ENCODE data around the gene KLF13. TPM values are rescaled to one million over a fixed set of nuclear protein-coding genes. Genes with fewer than 3 reads are reported as not detected.

KLF13 gene
- total RNA-seq, 1 donor from 2014 or later = 35.7 TPM

DNA sequence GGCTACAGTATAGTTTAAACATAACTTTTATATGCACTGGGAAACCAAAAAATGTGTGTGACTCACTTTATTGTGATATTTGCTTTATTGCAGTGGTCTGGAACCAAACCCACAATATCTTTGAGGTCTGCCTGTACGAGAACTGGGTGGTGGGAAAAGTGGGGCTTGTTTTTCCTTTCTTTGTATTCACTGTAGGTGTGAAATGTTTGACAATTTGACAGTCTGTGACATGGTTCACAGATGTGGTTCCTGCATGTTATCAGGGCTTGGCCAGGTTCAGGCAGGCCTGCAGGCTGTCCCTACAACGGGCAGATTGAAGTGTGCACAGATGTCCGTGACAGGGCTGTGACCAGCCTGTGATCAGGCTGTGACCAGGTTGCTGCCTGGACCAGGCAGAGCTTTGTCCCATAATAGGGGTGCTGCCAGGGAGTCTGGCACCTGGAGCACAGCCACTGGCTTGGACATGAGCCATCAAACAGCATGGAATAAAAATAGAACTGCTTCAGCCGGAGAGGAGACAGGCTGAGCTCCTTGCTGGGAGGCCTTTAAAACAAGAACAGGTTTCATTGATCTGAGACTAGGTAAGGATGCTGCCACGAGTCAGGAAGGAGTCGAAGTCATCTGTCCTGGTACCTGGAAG lies 61.0 kb downstream of the KLF13 start:
- intact Hi-C loops (cut with DNase I) = no loop called here

DNA sequence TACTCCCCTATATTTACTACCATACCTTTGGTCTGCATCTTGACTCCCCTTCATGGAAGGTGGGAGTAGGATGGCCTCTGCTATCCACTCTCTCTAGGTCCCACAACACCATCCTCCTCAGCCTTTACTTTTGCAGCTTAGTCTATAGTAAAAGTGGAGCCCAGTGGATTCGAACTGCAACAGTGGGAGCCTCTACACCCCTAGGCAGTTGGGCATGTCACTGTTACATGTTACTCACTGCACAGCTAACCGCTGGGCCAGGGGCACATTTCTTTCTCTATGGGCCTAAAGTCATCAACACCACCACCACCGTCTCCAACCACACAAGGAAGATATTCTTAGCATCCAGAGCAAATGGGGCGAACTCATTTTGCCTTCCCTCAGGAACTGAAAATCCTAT lies 62.9 kb downstream of the KLF13 start:
- intact Hi-C loops (cut with DNase I) = no loop called here

More for the DNA sequence above, 61.0 kb downstream of the KLF13 start:
- DNase-seq (ENCODE audit: low spot score) = peak; percentile 88

DNA sequence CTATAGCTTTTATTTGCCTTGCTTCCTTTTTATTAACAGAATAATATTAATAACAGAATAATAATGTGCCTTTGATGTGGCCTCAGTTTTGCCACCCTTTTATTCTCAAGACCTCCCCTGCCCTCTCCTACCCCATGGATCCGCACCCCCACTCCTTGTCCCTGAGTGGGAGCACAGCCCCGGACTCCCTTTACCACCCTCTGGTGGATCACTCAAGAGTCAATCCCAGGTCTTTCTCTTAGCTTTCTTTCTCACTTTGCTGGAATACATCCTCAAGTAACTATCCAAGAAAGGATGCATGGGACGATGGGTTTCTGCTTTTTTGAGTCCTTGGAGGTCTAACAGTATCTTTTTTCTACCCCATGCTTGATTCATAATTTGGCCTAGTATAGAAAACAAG lies 63.4 kb downstream of the KLF13 start:
- no peak for DNase-seq (ENCODE audit: low spot score)
- intact Hi-C loops (cut with DNase I) = loop anchor here (5.0 to 10.0 kb wide), 2 partner anchors 153 to 395 kb away; partner anchors contain the start of gene MTMR10

More for the DNA sequence above, 62.9 kb downstream of the KLF13 start:
- DNase-seq (ENCODE audit: low spot score) = no peak

DNA sequence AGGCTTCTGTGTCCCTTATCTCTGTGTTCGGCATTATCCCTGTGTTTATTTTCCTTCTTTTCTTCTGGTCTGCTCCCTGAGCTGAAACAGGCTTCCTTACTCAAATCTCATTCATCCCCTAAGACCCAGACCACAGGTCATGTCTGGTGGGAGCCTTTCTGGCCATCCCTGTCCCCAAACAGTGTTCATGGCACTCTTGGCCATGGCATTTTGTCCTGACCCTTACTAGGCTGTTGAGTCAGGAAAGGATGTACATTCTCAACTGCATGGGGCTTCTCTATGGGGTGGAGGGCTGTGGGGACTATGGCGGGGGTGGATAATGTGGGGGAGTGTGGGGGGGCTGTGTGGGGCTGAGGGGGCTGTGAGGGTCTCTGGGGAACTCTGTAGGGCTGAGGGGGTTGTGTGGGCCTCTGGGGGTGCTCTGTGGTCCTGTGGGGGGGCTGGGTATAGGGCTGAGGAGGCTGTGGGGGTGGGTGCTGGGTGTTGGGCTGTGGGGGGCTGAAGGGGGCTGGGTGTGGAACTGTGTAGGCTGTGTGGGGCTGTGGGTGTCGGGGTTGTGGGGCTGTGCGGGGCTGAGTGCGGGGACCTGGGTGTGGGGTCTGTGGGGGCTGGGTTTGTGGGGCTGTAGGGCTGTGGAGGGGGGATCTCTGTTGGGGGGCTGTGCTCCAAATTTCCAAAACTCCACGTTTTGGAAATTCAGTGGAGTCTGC lies 64.3 kb downstream of the KLF13 start:
- DNase-seq (ENCODE audit: low spot score) = no peak
- intact Hi-C loops (cut with DNase I) = loop anchor here (5.0 to 10.0 kb wide), 2 partner anchors 154 to 396 kb away; partner anchors contain the start of gene MTMR10

DNA sequence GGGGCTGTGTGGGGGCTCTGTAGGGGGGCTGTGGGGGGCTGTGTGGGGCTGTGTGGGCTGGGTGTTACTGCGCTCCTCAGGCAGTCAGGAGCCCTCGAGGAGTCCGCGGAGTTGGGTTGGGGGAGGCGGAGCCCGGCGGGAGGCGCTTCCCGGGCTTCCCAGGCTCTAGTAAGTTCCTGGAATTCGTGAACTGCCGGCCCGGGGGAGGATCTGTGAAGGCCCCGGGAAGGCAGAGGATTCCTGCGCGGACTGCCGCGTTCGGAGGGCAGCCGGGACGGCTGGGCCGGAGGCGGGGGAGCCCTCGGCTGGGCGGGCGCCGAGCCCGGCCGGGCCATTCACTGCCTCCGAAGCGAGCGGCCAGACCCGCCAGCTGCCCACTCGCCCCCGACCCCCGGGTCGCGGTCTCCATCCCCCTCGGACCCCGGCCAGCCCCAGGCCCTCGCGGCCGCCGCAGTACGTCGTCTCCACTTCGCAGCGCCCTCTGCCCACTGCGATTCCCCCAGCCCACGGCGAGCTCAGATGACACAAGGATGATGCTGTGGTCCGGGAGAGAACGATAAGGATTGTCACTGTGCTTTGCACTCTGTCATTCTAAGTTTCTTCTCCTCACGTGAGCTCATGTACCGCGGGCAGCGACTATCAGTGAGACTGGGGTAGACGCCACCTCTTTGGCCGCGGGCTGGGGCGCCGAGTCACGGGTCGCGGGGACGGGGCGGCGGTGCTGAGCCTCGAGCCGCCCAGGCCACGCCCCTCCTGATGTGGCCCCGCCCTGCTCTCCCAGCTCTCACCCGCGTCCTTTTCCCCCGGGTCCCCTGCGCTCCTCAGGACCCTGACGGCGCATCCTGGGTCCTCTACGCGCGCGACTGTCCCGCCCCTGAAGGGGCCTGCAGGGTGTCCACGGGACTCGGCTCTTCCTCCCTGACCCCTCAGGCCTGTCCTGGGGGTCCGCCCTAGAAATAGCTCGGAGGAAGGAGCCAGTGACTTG lies 65.3 kb downstream of the KLF13 start:
- peak; percentile 94 for DNase-seq (ENCODE audit: low spot score)
- intact Hi-C loops (cut with DNase I) = loop anchor here (5.0 to 10.0 kb wide), 2 partner anchors 155 to 397 kb away; partner anchors contain the start of gene MTMR10

DNA sequence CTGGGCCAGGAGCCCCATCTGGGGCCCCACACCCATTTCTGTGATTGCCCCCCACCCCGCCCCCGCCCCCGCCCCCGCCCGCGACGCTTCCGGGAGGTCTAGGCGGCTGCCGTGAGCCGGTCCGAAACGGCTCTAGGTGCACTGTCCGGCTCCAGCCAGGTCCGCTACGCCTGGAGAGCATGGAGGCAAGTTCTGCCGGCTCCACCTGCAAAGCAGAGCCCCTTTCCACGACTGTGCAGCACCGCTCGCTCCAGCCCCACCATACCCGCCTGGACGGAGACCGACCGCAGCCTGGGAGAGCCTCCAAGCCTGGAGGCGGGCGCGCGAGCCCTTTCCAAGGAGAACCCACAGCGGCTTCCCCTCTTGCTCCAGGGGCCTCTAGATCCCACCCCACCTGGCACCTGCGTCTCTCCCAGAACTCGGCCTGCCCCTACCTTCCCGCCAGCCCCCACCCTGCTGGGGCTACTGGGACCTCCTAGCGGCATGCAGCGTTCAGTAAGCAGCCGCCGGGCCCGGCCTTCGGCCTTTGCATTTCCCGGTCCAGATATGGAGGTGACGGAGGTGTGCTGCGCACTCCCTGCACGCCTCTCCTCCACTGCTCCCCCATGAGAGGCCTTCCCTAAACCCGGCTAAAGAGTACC lies 66.2 kb downstream of the KLF13 start:
- no peak for DNase-seq (ENCODE audit: low spot score)
- intact Hi-C loops (cut with DNase I) = loop anchor here (5.0 to 10.0 kb wide), 2 partner anchors 156 to 398 kb away; partner anchors contain the start of gene MTMR10

DNA sequence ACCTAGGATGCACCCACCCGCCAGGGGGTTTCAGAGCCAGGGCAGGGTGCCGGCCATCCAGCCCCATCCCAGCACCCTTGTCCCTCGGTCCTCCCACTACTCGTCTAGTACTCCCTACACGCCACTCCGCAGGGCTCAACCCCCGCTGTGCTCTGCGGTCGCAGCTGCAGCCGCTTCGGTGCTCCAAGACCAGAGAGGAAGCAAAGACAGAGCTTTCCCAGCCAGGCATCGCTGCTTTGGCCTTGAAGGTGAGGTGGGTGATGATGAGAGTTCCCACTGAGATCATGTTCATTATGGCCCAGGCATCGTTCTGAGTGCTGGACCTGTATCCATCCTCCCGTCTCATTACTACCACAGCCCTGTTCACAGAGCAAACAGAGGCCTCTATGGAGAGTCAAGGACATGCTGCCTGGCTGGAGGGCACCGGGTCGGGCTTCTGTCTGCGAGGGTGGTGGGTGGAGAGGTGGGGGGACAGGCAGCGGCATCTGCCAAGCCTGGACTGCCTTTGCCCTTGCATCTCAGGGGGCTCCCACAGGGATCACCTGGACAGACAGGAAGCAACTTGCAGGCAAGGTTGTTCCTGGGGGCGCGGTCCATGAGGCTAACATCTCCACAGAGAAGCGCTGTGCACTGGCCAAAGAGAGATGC lies 66.9 kb downstream of the KLF13 start:
- no peak for DNase-seq (ENCODE audit: low spot score)
- intact Hi-C loops (cut with DNase I) = loop anchor here (5.0 to 10.0 kb wide), 2 partner anchors 156 to 399 kb away; partner anchors contain the start of gene MTMR10

DNA sequence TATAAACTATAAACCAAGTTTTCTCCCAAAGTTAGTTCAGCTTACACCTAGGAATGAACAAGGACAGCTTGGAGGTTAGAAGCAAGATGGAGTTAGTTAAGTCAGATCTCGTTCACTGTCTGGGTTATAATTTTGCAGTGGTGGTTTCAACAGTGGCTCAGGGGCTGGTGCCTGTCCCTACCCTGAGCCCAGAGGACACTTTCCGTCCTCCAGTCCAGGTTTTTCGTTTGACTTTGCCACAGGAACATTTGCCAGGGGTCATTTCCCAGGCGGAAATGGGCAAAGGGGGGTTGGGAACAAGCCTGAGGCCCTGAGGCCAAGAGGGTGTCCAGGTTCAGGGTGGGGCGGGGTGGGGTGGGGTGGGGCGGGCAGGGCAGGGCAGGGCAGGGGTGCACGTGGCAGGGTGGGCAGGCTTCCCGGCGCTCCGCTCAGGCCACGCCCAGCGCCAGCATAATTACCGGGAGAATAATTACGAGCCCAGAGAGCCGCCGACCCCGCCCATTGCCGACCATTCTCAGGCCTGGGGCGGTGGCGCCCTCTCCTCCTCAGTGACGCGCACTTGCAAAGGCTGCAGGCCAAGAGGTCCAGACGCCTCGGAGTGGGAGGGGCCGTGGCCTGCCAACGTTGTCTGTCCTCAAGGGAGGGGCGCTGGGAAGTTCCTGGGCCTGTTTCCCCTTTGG lies 70.4 kb downstream of the KLF13 start:
- peak; percentile 94 for DNase-seq (ENCODE audit: low spot score)
- intact Hi-C loops (cut with DNase I) = loop anchor here (1.0 to 10.0 kb wide), 4 partner anchors 31 to 402 kb away; partner anchors contain the start of gene MTMR10

DNA sequence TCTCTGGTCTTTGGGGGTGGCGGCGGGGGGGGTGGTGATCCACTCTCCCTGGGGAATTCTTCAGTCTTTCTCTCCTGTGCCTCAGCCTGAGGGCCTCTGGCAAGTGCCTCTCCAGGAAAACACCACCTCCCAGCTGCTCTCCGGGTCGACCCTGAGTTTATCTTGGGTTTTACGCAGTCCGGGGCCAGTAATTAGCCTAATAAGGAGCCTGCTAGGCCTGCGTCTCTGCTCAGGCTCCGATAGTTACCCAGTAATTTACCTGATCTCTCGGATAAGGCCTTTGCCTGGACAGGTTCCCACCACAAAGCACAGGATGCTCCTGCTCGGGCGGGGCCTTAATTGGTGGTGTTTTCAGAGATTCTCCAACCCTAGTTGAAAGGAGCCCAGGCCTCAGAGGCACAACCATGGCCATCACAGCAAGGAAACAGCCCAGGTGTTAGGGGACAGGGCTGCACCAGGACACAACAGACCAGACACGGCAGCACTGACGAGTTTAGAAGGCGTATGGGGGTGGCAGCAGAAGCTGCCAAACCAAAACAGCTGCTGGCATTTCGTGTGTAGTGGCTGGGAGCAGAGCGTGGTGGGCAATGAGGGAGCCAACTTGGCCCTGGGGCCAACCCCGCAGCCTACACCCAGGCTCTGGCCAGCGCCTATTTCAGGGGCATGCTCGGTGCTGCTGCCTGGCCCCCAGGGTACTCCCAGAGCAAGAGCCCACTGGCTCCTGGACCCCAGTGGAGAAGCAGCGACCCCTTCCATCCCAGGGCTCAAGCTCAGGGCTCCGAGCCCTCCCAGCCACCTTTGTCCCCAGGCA lies 71.4 kb downstream of the KLF13 start:
- intact Hi-C loops (cut with DNase I) = loop anchor here (1.0 to 10.0 kb wide), 4 partner anchors 32 to 403 kb away; partner anchors contain the start of gene MTMR10

DNA sequence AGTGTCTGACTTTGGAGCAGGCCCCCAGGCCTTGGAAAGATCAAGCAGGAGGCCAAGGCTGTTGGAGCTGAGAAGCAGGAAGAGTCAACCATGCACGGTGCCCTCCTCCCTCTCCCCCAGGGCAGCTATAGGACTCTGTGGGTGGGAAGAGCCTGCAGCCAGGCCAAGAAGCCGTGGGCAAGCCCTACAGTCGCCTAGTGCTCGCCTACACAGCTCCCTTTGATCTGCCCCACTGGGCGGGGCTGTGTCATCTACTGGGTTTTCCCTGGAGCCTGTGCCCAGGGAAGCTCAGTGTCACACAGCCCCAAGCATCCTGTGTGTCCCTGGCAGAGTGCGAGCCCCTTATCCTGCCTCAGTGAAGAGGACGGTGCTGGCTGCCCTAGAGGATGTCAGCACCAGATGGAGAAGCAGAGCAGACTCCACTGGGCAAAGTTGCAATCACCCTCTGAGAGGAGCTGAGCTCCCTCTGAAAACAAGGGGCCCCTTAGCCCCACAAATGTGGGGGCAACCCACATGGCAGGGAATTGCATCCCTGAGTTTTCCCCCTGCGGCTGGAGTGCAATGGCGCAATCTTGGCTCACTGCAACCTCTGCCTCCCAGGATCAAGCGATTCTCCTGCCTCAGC lies 72.2 kb downstream of the KLF13 start:
- intact Hi-C loops (cut with DNase I) = loop anchor here (10.0 kb wide), 1 partner anchor 404 kb away; the partner anchor contains the start of gene MTMR10

More for the DNA sequence above, 71.4 kb downstream of the KLF13 start:
- DNase-seq (ENCODE audit: low spot score) = no peak

DNA sequence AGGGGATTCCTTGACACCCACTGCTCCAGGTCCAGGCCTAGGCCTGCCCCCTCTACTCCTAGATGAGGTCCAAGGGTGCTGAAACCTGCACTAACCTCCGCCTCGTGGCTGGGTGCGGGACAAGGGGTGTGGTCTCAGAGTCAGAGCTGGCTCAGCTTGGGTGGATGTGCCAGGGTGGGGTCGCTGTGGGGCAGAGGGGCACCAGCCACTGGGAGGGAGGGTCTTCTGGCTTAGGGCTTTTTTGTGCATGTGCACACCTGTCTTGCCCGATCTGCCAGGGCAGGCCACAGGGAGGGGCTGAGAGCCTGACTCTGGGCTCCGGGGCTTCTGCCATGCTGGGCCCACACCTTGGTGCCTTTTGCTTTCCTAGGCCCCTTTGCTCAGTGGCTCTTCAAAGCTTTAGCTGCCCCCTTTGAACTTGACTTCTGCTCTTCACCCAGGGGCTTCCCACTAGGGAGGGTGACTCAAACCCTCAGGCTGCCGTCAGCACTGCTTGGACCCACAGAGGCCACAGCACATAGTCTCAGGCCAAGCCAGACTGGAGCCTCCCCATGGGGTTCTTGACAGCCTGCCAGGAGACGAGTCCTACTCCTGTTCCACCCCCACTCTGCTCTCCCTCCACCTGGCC lies 73.0 kb downstream of the KLF13 start:
- intact Hi-C loops (cut with DNase I) = loop anchor here (5.0 to 10.0 kb wide), 2 partner anchors 83 to 405 kb away; partner anchors contain the start of gene MTMR10
- no peak for DNase-seq (ENCODE audit: low spot score)

More for the DNA sequence above, 72.2 kb downstream of the KLF13 start:
- DNase-seq (ENCODE audit: low spot score) = no peak

DNA sequence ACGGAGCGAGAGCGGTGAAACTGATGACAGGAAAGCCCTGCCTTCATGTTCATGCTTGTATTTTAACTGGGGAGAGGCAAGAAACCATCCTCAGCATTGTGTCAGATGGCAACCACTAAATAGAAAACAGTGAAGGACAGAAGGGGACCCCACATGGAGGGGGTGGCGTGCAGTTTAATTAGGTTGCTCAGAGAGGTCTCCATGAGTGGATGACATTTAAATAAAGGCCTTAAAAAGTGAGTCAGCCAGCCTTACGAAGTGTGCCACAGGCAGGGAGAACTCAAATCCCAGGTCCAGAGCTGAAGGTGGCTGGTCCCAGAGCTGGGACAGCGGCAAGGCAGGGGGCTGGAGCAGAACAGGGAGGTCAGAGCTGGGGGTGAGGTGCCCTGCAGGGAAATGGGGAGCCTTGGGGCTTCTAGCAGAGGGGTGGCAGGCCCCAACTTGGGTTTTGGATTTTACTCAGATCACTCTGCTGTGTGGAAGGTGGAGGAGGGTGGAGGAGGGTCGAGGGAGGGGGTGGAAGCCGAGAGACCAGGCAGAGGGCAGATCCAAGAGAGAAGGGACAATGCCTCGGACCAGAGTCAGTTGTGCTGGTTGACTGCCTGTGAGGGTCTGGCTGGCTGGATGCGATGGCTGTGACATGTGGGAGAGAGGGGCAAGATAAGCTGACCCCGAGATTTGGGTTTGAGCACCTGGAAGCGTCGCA lies 73.7 kb downstream of the KLF13 start:
- intact Hi-C loops (cut with DNase I) = loop anchor here (5.0 kb wide), 1 partner anchor 82 kb away; no protein-coding TSS in a partner anchor
- no peak for DNase-seq (ENCODE audit: low spot score)

DNA sequence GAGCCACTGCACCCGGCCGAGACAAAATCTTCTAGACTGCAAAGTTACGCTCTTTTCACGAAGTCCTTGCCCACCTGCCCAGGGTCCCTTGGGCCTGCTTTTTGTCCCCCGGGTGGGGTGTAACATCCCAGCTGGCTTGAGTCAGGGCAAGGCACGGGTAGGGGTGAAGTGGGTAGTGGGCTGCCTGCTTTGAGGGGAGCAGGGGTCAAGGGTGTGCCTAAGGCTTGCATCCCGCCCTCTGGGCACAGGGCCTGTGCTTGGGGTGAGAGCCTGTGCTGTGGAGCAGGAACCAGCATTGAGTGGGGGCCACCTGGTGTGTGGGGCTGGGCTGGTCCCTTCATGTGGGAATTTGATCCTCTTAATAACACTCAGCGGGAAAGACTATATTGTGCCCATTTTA lies 74.6 kb downstream of the KLF13 start:
- intact Hi-C loops (cut with DNase I) = loop anchor here (5.0 kb wide), 1 partner anchor 81 kb away; no protein-coding TSS in a partner anchor
- no peak for DNase-seq (ENCODE audit: low spot score)

DNA sequence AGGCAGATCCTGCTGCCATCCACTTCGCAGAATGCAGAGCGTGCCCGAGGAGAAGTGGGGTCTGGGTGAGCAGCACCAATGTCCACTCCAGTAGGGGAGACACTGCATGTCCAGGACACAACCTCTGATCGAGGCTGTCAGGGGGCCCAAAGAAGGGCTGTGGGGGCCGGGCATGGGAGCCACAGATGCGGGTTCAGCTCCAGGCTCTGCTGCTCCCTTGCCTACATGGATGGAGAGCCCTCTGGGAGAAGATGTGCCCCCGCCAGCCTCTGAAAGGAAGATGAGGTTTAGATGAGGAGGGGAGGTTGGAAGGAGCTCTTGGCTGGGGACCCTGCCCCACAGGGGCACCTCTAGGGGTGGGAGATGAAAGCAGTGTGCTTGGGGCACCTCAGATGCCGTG lies 75.4 kb downstream of the KLF13 start:
- no peak for DNase-seq (ENCODE audit: low spot score)
- intact Hi-C loops (cut with DNase I) = loop anchor here (2.0 to 5.0 kb wide), 2 partner anchors 33 to 80 kb away; no protein-coding TSS in a partner anchor

DNA sequence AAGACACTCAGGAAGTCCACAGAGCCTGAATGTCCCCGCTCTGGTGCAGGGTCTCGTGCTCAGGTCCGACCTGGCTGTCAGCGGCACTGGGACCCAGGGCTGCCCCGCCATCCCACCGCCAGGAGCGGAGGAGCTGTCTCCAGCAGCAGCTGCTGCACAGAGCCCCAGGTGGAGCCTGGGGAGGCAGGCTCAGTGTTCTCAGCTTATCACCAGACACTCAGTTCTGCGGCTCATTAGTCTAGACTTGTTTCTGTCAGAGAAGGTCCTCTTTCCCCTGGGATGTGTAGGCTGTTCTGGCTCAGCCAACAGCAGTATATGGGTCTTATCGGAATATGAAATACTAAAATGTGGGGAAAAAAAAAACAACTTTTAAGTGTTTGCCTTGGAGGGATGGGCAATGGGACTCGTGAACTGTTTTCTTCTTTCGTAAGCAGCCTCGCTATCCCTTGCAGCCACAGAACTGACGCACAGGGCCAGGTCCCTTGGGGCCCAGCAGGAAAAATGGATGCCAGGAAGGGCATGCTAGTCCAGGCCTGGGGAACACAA lies 75.9 kb downstream of the KLF13 start:
- DNase-seq (ENCODE audit: low spot score) = no peak
- intact Hi-C loops (cut with DNase I) = loop anchor here (2.0 to 5.0 kb wide), 2 partner anchors 32 to 80 kb away; no protein-coding TSS in a partner anchor

Data from cardiac septum (tissue), 1 donor.